GM18868 (cell line): ENCODE measurements around the gene FCRLA.
A peak's percentile ranks its signal among the peaks of the same experiment; 100 is the strongest.

Experiments used
- ATAC-seq: cut with Tn5 transposase; IDR thresholded peaks from one replicate; pipeline ENCODE4 v1.9.1; 2021; ENCODE audit warnings: mild to moderate bottlenecking, moderate library complexity; ENCODE audit not compliant: unreplicated experiment

The FCRLA gene

DNA sequence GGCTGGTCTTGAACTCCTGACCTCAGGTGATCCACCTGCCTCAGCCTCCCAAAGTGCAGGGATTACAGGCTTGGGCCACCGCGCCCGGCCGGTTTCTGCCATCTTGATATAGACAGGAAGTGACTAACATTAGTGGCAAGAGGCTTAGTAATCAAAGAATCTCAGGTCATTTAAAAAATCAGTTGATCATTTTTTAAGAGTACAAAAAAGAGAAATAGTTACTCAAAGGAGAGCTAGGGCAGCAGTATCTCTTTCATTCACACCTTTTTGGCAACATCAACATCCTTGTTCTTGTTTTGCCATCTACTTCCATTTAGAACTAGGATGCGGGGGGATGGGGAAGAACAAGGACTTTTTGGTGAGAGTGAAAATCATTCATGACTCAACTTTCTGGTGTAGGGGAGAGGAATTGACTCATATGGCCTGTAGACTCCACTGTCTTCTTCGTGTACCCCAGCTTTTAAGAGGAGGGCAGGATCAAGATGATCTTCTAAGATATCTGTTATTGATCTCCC, 23.1 kb downstream of the FCRLA start:
- no peak for ATAC-seq

DNA sequence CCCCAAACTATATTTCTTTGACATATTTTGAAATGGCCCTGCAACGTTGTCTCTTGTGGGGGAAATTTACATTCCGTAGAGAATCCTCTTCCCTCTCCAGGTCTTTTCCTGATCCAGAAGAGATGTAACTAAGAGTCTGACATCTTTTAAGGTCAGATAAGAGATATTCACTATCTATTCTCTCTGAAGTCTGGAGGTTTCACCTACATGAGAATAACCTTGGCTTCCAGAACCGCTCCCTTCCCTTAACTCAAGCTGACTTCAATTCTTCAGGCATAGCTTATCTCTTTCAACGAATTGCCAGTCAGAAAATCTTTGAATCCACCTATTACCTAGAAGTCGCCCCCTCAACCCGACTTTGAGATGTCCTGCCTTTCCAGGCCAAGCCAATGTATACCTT, 24.2 kb downstream of the FCRLA start:
- no peak for ATAC-seq

DNA sequence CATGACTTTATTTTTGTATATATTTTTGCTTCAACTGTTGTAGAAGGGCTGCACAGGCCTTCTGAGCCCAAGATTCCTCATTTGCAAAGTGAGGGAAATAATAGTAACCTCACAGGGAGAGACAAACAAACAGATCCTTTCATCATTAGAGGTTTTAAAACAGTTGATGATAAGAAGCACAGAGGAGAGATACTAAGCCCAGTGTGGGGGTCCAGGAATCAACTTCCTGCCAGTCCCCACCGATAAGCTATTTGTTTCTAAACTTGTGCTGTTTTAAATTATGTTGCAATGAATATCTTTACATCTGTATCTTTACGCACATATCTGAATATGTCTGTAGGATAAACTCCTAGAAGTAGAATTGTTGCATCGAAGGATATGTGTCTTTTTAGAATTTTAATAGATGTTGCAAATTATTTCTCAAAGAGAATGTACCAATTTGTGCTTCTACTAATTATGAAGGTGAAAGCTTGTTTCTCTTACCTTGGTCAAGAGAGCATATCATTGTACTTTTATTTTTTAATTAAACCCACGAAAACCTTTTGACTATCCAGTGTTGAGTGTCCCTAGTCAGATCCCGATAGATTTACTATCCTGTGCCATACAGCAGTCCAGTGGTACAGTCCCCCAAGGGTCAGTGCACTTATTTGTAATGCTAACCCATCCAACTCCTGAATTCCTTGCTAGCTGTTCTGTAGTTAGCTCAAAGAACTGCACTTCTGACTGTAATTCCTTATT, 25.1 kb downstream of the FCRLA start:
- ATAC-seq = no peak

DNA sequence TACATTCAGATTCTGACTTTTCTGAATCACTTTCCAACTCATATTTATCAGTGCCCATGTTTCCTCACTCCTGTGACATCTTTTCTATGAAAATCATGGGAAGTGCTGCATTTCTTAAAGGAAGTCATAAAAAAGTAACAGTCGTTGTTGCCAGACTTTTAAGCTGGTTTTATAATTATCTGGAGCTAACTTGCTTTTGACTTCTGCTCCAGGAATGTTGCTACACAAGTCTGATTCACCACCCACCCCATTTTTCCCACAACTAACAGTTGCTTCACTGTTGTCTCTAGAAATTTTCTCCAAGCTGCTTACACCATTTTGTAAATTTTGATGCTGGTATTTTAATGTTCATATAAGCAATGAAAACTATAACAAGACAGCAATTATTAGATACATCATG, 26.5 kb downstream of the FCRLA start:
- ATAC-seq = no peak

DNA sequence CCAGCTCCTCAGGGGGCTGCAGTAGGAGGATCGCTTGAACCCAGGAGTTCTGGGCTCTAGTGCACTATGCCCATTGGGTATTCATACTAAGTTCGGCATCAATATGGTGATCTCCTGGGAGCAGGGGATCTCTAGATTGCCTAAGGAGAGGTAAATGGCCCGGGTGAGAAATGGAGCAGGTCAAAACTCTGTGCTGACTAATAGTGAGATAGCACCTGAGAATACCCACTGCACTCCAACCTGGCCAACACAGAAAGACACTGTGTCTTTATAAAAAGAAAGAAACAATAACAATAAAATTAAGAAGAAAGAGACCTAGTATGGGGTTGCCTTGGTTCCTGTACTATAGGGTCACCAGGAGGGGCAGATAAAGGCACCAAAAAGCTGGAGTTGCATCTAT, 28.8 kb downstream of the FCRLA start:
- ATAC-seq = peak; percentile 30

DNA sequence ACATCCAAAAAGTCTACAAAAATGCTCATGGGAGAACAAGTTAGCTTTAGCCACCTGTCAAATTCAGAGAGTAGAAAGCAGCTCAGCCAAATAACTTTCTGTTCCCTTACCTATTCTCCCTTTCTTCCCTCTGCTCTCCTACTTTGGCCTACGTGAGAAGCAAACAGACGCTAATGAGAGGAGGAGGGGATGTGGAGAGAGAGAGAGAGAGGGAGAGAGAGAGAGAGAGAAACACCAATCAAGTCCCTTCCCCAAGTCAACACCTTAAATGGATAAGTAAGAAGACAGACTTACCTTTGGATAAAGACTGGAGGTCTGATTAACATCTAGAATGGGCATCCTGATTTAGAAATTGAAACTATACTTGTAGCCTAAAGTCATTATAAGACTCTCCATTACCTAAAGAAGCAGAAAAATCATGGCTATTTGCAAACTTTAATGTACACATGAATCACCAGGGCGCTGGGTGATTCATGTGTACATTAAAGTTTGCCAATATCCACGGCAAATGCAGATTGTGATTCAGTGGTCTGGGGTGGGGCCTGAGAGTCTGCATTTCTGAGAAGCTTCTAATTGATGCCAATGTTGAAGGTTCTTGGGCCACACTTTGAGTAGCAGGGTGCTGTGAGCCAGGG, 29.4 kb downstream of the FCRLA start:
- ATAC-seq = no peak

DNA sequence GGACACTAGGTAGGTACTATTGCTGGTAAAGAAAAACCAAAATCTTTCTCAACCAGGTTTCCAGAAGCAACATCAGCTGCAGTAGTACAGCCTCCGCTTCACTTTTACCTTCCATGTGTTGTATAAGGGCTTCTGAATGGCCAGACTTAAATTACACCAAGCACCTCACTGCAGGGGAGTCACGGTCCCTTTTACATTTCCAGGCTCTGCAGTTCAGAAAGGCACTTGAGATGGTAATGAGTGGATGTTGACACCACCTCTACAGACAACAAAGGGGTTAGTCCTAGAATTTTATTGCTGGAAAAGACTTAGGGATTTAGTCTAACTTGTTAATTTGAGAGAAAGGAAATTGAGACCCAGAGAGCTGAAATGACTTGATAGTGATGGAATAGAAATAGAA, 30.6 kb downstream of the FCRLA start:
- ATAC-seq = no peak

DNA sequence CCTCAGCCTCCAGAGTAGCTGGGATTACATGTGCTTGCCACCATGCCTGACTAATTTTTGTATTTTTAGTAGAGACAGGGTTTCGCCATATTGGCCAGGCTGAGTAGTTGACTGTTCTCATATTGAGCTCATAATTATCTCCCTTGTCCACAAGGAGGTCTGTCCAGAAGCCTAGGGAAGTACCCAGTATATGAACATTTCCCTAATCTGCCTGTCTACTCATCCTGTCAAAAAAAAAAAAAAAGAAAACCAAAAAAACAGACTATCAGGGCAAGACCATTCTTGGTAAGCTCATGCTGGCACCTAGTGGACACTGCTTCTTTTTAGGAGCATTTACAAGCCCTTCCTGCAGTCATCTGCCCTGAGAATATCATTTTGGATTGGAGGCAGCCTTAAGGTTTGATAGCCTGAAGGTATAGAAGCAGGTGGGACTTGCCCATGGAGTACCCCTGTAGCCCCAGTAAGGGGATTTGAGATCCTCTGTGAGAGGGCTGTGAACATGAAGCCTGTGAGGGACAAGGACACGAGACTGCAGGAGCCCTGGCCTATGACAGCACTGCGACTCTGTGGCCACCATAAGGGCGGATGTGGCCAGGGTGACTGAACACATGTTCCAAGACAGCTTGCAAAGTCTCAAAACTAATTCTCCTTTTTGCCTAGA, 31.7 kb downstream of the FCRLA start:
- peak; percentile 58 for ATAC-seq

DNA sequence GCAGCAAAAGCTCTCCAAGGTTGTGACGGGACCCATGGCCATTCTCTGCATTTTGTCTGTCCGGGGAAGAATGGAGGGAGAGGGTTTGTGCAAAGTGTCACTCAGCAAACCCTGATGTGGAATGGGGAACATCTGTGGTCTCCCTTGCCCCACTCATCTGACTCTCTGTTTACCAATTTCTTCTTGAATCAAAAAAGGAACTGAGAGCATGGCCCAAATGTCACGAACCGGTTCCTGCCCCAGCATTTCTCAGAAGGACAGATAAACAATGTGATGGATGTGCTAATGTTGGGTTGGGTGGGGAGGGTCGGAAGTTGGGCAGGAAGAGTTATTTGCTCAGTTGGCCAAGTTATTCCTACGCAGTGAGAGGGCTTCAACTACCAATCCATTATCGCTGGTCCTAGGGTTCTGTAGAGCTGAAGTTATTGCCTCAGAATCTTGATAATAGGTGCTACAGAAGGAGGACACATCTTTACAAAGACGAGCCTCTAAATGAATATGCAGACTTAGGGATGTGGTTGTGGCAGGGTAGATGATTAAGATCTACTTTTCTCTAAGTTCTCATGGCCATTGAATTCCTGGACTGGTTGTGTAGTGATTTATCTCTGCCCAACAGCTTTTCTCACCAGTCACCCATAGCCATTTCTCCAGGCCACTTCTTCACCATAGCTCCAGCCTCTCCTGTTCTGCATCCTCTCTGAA, 33.0 kb downstream of the FCRLA start:
- ATAC-seq = no peak

DNA sequence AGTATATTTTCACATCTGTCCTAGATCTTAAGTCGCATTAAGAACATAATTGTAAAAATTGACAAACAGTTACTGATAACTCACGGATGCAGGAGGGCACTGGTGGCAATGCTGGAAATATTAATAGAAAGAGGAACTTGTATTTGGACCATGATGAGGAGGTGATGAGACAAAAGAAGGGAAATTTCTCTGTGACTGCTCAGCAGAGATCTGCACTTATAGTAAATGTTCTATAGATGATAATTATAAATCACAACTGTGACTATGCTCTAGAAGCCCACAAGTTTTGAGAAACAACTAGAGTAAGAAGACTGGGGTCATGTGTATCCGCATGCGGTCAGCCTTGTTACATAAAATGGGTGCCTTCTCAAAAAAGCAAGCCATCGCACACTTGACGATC, 33.9 kb downstream of the FCRLA start:
- ATAC-seq = no peak

DNA sequence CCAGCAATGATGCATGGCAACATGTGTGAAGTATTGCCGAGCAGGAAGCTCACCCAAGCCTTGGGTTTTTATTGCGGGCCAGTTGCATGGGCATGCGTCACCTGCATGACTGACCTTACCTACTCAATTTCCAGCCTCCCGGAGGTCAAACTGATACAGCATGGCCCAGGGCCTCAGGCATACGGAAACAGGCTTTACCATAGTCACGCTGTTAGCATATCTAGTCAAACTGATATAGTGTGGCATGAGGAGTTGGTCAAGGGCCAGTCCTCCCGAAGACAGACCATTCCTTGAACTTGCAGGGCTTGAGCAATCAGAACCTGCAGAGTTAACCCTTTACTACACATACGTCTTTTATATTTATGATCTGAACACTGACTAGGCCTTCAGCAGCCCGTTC, 36.2 kb downstream of the FCRLA start:
- ATAC-seq = no peak

DNA sequence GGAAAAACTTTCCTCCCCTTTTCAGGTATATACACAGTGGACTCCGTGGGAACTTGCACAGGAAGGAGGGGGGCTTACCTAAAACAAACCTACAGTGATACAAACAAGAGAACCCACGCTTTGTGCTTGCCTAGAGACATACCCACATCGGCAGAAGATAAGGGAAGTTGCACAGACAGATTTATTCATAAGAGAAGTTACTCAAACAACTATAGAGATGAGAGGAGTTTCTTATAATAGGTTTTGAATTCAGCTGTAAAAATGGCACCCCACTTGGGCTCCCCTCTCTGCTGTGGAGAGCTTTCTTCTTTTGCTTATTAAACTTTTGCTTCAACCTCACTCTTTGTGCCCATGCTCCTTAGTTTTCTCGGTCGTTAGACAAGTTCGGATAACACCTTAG, 40.8 kb downstream of the FCRLA start:
- no peak for ATAC-seq

DNA sequence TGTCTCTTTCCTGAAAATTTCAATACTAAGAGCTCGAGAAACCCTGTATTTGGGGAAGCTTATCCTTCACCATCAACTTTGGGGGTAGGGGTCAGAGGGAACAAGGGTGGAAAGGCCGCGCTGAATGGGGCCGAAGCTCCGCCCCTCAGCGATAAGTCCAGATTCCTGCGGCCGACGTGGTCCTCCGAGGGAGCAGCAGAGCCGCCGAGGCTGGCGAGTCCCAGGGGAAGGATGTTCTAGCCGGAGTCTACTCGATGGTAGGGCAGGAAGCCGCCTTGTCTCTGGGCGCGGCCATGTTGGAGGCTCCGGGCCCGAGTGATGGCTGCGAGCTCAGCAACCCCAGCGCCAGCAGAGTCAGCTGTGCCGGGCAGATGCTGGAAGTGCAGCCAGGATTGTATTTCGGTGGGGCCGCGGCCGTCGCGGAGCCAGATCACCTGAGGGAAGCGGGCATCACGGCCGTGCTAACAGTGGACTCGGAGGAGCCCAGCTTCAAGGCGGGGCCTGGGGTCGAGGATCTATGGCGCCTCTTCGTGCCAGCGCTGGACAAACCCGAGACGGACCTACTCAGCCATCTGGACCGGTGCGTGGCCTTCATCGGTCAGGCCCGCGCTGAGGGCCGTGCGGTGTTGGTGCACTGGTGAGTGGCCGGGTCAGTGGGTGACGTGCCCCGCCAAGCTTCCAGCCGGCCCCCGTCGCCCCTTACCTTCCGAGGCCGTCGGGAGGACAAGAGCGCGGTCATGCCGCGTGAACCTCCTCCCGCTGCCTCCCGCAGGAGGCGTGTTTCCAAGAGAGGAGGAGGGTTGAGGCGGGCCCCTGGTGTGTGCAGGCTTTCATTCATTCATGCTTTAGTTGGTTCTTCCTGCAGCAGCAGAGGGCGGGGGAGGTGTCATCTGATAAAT, 42.7 kb downstream of the FCRLA start, which contains the start of gene DUSP12:
Gene DUSP12, plus strand, starts transcription at position 278 of the 899 bp plus-strand sequence. Its CDS starts 16 bp downstream, at position 294.
- ATAC-seq = peak; percentile 96

DNA sequence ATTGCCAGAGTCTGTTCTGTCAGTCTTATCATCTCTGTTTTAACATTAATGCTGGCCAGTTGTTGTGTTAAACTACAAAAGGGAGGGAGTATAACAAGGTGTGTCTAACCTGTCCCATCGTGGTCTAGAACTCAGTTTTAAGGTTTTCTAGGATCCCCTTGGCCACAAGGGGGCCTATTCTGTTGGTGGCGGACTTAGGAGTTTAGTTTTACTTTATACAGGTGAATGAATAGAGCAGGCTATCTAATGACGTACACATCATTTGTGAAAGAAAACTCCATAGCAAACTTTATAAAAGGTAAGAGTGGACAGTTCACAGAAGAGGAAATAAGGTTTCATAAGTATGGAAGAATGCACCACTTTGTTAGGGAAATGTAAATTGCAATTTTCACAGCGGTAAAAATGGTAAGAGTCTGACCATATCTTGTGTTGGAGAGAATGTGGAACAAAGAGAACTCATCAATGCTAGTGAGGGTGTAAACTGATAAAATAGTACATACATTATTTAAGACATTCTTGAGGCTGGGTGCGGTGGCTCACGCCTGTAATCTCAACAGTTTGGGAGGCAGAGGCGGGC, 56.6 kb downstream of the FCRLA start:
- no peak for ATAC-seq
